Adrenal gland (tissue), 12 donors: Measurements from ENCODE around the gene LRRC75A. TPM values are rescaled to one million over a fixed set of nuclear protein-coding genes. Genes with fewer than 3 reads are reported as not detected.

Source experiments
- DNase-seq, 7 donors: peaks; one replicate each; pipeline ENCODE4 v3.0.0-alpha.2; 2019 to 2020
- H3K27ac ChIP-seq, 5 donors: fragments of 200-600 bp; sonication (generic) in 4 of 5; 1 replicate in 3 of 5; 2 replicates in 2 of 5; pipeline versions ENCODE4 v1.5.1 to v1.8.0; 2016 to 2020; ENCODE audit warnings: mild to moderate bottlenecking in 1 of 5
- H3K27me3 ChIP-seq: fragments of 200-600 bp; 2 replicates; pipeline ENCODE4 v1.8.0; 2021
- H3K36me3 ChIP-seq, 2 donors: fragments of 200-600 bp; replicated peaks in 1 of 2; 1 replicate in 1 of 2; 2 replicates in 1 of 2; pipeline versions ENCODE4 v1.5.1 to v1.8.0; 2018 to 2022
- H3K4me1 ChIP-seq, 2 donors: fragments of 200-600 bp; replicated peaks in 1 of 2; 1 replicate in 1 of 2; 2 replicates in 1 of 2; pipeline versions ENCODE4 v1.5.1 to v1.8.0; 2018 to 2021
- H3K4me3 ChIP-seq, 4 donors: fragments of 200-600 bp; sonication (generic) in 3 of 4; one replicate each; pipeline ENCODE4 v1.5.1; 2016 to 2018
- H3K9me3 ChIP-seq, 3 donors: fragments of 200-600 bp; sonication (generic) in 1 of 3; replicated peaks in 1 of 3; 1 replicate in 2 of 3; 2 replicates in 1 of 3; pipeline versions ENCODE4 v1.5.1 to v1.8.0; 2016 to 2021
- CTCF ChIP-seq, 6 experiments: fragments of 450-650 bp in 4 of 6; fragments of 200-600 bp in 2 of 6; sonication (generic) in 1 of 6; IDR thresholded peaks; 1 replicate in 5 of 6; 2 replicates in 1 of 6; pipeline versions ENCODE4 v1.5.1 to v1.8.0; 2016 to 2021; ENCODE audit warnings: antibody characterized with exemption in 6 of 6, mild to moderate bottlenecking in 2 of 6, moderate library complexity in 1 of 6
- POLR2A ChIP-seq, 2 donors: fragments of 450-650 bp; IDR thresholded peaks; one replicate each; pipeline ENCODE4 v1.6.1; 2017; ENCODE audit warnings: antibody characterized with exemption in 2 of 2, mild to moderate bottlenecking in 2 of 2, moderate library complexity in 1 of 2
- WGBS, 4 donors: extraction: QIAGEN DNeasy Blood & Tissue Kit in 2 of 4; methylation state at CpG; one replicate each; pipeline versions ENCODE4 v1.1.5 to v1.1.7; 2013 to 2017; 5-methylcytosine and 5-hydroxymethylcytosine counted together
- intact Hi-C, 2 donors: fragments of 100-400 bp; cut with DNase I; formaldehyde crosslinking; loops; one replicate each; pipeline versions ENCODE4 v1.14.1 to v1.15.0; 2022 to 2023
- polyA plus RNA-seq, 3 donors: library from polyadenylated mRNA; stranded (reverse); fragments of 200-250 nt in 2 of 3; fragments of 350-450 nt in 1 of 3; fragmentation: Illumina TruSeq in 1 of 3; extraction: RNeasy Lipid Tissue Mini Kit (QIAGEN cat#74804) in 1 of 3; gene quantifications; one replicate each; pipeline ENCODE4 v1.2.3, GENCODE V29; 2013 to 2014
- total RNA-seq, 9 donors: library from RNA; depleted of rRNA in 4 of 9; stranded (reverse); fragments of >200 nt in 4 of 9; fragments of 120-200 nt in 1 of 9; fragmentation: NEBNext Ultra II Directional in 1 of 9; extraction: Animal tissue kit (Norgen Biotek cat#: 25700) in 1 of 9; gene quantifications; one replicate each; pipeline versions ENCODE4 v1.1.0 to v1.2.4, GENCODE V29; 2013 to 2023
- donor health status: healthy with polysubstance abuse.
- donor health status: Bipolar disorder and iron deficiency.
- donor health status: DM: yes; HTN: yes; CAD: no.
- donor health status: DM: no; HTN: no; CAD: no.
- donor health status: DM: no; HTN: no; CAD: no.
- donor health status: DM: yes; HTN: yes; CAD: no.

LRRC75A gene
- total and polyA plus RNA-seq, 12 donors, result 7.4 to 49.2 (median 25.5) TPM

DNA sequence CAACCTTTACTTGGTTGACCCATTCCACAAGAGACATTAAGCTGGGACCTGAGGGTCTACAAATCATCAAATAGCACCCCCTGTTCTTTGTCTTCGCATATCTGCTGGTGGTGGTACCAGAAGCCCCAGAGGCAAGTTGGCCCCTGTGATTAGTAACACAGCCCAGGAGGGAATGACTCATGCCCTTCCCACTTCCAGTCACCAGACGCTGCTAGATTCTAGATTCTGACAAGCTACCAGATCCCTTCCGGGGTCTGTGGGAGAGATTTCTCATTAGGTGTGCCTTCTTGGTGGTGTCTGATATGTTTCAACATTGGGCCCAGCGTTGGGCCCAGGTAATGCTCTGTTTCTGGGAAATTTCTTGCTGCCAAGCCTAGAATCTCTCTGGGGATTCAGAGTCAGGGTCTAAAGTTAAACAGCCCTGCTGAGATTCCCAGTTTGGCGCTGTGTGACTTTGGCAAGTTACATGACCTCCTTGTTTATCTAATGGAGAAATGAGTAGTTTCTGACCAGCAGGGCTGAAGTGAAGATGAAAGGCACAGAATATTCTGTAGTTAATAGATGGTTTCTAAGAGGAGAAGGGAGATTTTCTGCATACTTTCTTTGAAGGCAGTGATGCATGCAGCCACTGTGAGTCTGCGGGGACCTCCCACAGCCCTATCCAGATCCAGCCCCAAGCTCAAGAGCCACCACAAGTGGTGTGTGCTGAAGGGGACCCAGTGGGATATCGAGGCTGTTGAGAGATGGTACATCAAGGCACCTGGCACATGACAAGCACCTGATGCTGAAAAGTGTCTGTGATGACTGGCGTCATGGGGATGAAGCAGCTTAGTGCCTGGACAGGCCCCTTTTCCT lies 72.7 kb downstream of the LRRC75A start:
- TF ChIP-seq CTCF (IDR thresholded peaks at IDR 0.05), result peak in 1 of 6 experiments; percentile 13
- TF ChIP-seq POLR2A (IDR thresholded peaks at IDR 0.05), result peak in 1 of 2 donors; percentile 49
- no peak overlapping the region for H3K4me3 ChIP-seq
- DNase-seq, result peak; percentile 62 to 85 (median 81)
- H3K27me3 ChIP-seq, result no peaks in the 10 kb centered on the region
- H3K9me3 ChIP-seq, result no peaks in the 10 kb centered on the region
- H3K4me1 ChIP-seq, result peaks cover 15 to 24% of the 10 kb centered on the region in 2 donors
- H3K27ac ChIP-seq, result peak overlapping the region; percentile 62 to 88 (median 78)
- H3K36me3 ChIP-seq, result peaks cover 0 to 26% of the 10 kb centered on the region in 2 donors
- intact Hi-C loops, result no loop called here
- 49 to 60% (median 56%) methylated on average over 8 of the region's 8 CpGs for WGBS, 4 donors

DNA sequence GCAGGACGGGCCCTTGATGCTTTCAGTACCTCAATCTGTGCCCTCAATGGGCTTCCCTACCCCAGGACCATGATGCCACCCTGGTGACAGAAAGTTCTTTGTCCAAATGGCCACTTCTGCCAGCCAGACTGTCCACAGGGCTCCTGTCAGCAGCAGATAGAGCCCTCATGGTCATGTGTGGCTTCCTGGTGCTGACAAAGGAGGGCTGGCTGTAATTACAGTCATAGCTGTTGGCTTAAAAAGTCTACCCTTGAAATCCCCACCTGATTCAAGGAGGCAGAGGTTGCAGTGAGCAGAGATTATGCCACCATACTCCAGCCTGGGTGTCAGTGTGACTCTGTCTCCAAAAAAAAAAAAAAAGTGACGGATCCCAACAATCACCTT lies 73.3 kb downstream of the LRRC75A start:
- no peaks in the 10 kb centered on the region for H3K27me3 ChIP-seq
- peaks cover 15 to 24% of the 10 kb centered on the region in 2 donors for H3K4me1 ChIP-seq
- no peak overlapping the region for H3K4me3 ChIP-seq
- 44 to 88% (median 63%) methylated on average over 1 to 2 of the region's 2 CpGs for WGBS, 4 donors
- no peak for TF ChIP-seq POLR2A (IDR thresholded peaks at IDR 0.05)
- TF ChIP-seq CTCF (IDR thresholded peaks at IDR 0.05), result no peak
- DNase-seq, result no peak
- H3K27ac ChIP-seq, result peak overlapping the region; percentile 62 to 88 (median 78)
- peaks cover 0 to 24% of the 10 kb centered on the region in 2 donors for H3K36me3 ChIP-seq
- intact Hi-C loops, result no loop called here
- H3K9me3 ChIP-seq, result no peaks in the 10 kb centered on the region

DNA sequence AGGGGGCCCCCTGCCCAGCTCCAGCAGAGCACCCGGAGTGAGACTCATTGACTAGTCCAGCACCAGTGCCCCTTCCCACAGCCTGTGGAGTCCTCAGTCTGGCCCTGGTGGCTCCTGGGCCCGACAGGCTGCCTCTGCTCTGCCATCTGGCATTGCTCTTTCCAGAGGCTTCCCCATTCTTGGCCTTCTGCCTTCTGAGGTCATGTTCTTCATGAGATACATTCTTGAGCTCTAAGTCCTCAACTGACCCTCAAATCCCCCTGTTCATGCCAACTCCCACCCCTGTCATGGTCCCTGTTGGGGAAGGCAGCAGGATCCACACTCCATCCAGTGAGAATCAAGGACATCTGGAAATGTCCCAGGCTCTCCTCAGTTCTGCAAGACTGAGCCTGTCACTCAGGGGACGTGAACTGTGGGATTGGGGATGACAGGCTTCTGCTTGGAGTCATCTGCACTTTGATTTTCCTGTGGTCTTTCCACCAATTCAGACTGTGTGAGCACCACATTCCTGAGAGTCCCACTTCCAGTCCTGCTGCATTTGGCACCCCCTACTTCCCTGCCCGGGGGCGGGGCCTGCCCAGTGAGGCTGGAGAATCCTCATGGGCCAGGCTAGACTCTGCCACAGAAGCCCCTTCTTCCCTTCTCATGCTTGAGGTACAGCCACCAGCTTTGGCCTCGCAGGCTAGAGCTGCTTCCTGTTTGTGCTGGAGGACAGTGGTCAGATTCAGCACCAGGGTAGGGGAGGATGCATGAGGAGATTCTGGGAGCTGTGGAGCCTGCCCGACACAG lies 73.9 kb downstream of the LRRC75A start:
- Histone ChIP-seq H3K4me1 (peaks cover 15 to 24% of the 10 kb centered on the region in 2 donors), H3K4me3 (no peak overlapping the region), H3K36me3 (peaks cover 0 to 18% of the 10 kb centered on the region in 2 donors), H3K27me3 (no peaks in the 10 kb centered on the region), H3K9me3 (no peaks in the 10 kb centered on the region), H3K27ac (peak overlapping the region; percentile 62 to 93 (median 78))
- no peak for TF ChIP-seq CTCF (IDR thresholded peaks at IDR 0.05)
- TF ChIP-seq POLR2A (IDR thresholded peaks at IDR 0.05), result no peak
- no peak for DNase-seq
- intact Hi-C loops, result no loop called here
- WGBS, 4 donors, result 76 to 90% (median 80%) methylated on average over 3 to 7 of the region's 7 CpGs

GRCh38 chr17:16417399-16417798 lies 74.6 kb downstream of the LRRC75A start:
- Histone ChIP-seq H3K9me3 (no peaks in the 10 kb centered on the region), H3K4me1 (peaks cover 15 to 24% of the 10 kb centered on the region in 2 donors), H3K36me3 (peaks cover 0 to 11% of the 10 kb centered on the region in 2 donors), H3K27me3 (no peaks in the 10 kb centered on the region), H3K4me3 (no peak overlapping the region), H3K27ac (peak overlapping the region in 1 of 5 donors; percentile 93)
- DNase-seq, result no peak
- intact Hi-C loops, result no loop called here
- TF ChIP-seq CTCF (IDR thresholded peaks at IDR 0.05) (no peak), POLR2A (IDR thresholded peaks at IDR 0.05) (no peak)
- 92 to 98% (median 95%) methylated on average over 6 to 7 of the region's 7 CpGs for WGBS, 4 donors
